Measurements from ENCODE around the gene C15orf62.

GRCh38 chr15:40770147-40770721 is 454 bp downstream of the C15orf62 start:
- no peak for TF ChIP-seq CTCF (IDR thresholded peaks at IDR 0.05; ENCODE audit: poor library complexity, severe bottlenecking)
- TF ChIP-seq TAF1 (IDR thresholded peaks at IDR 0.05; ENCODE audit: low read depth): no peak
- no peak for TF ChIP-seq POLR2AphosphoS5 (IDR thresholded peaks at IDR 0.05)

Data from neural cell (in vitro differentiated cells).